Neural cell (in vitro differentiated cells): Measurements from ENCODE around the gene ZNF778. TPM values are rescaled to one million over a fixed set of nuclear protein-coding genes. Genes with fewer than 3 reads are reported as not detected.

Experiments
- H2AFZ ChIP-seq: fragments of 200-600, 300-800 bp; sonication (generic), shearing (Covaris generic); 2 replicates; pipeline ENCODE4 v1.6.0; 2014; ENCODE audit warnings: low read depth, mild to moderate bottlenecking, antibody characterized with exemption, low read length, moderate library complexity
- H3F3A ChIP-seq: fragments of 200-600 bp; shearing (Covaris generic); 2 replicates; pipeline ENCODE4 v1.6.1; 2016; ENCODE audit warnings: mild to moderate bottlenecking, moderate library complexity, mixed read lengths, antibody characterized with exemption, low read length; ENCODE audit not compliant: insufficient read depth, poor library complexity, severe bottlenecking
- H3K27ac ChIP-seq: fragments of 200-600, 300-800 bp; sonication (generic), shearing (Covaris generic); 2 replicates; pipeline ENCODE4 v1.5.1; 2014; ENCODE audit warnings: mild to moderate bottlenecking, low read length, moderate library complexity
- H3K27me3 ChIP-seq: fragments of 300-800, 200-600 bp; sonication (generic), shearing (Covaris generic); 2 replicates; pipeline ENCODE4 v1.6.0; 2014; ENCODE audit warnings: mild to moderate bottlenecking, low read depth, low read length, moderate library complexity; ENCODE audit not compliant: insufficient read depth
- H3K36me3 ChIP-seq: fragments of 300-800, 200-600 bp; sonication (generic), shearing (Covaris generic); 2 replicates; pipeline ENCODE4 v1.5.1; 2014; ENCODE audit warnings: mild to moderate bottlenecking, antibody characterized with exemption, low read length, moderate library complexity; ENCODE audit not compliant: insufficient read depth
- H3K4me2 ChIP-seq: fragments of 300-800, 200-600 bp; sonication (generic), shearing (Covaris generic); 2 replicates; pipeline ENCODE4 v1.6.0; 2014; ENCODE audit warnings: mild to moderate bottlenecking, low read length
- H3K4me3 ChIP-seq: fragments of 300-800, 200-600 bp; sonication (generic), shearing (Covaris generic); 2 replicates; pipeline ENCODE4 v1.5.1; 2014; ENCODE audit warnings: mild to moderate bottlenecking, low read length, moderate library complexity
- H3K79me2 ChIP-seq: fragments of 200-600 bp; shearing (Covaris generic); replicated peaks from 2 replicates; pipeline ENCODE4 v1.6.0; 2014; ENCODE audit warnings: mild to moderate bottlenecking, low read length, moderate library complexity; ENCODE audit not compliant: insufficient read depth
- H3K9ac ChIP-seq: fragments of 300-800, 200-600 bp; sonication (generic), shearing (Covaris generic); 2 replicates; pipeline ENCODE4 v1.6.1; 2016; ENCODE audit warnings: mild to moderate bottlenecking, low read length, mixed read lengths
- H3K9me2 ChIP-seq: fragments of 200-600 bp; shearing (Covaris generic); 2 replicates; pipeline ENCODE4 v1.6.1; 2016; ENCODE audit warnings: mild to moderate bottlenecking, low read length, mixed read lengths; ENCODE audit not compliant: insufficient read depth
- H3K9me3 ChIP-seq: fragments of 200-600, 300-800 bp; sonication (generic), shearing (Covaris generic); 2 replicates; pipeline ENCODE4 v1.6.1; 2016; ENCODE audit warnings: mild to moderate bottlenecking, mixed run types, low read length, moderate library complexity, mixed read lengths
- H4K20me1 ChIP-seq: fragments of 200-600 bp; shearing (Covaris generic); 2 replicates; pipeline ENCODE4 v1.6.1; 2016; ENCODE audit warnings: mild to moderate bottlenecking, mixed run types; ENCODE audit not compliant: insufficient read depth
- CTCF ChIP-seq: fragments of 450-650 bp; IDR thresholded peaks from 2 replicates; pipeline ENCODE4 v1.5.1; 2014; ENCODE audit warnings: antibody characterized with exemption, mild to moderate bottlenecking, moderate library complexity; ENCODE audit not compliant: poor library complexity, severe bottlenecking
- EP300 ChIP-seq: fragments of 450-650 bp; conservative IDR thresholded peaks from 2 replicates; pipeline ENCODE4 v1.6.1; 2014; ENCODE audit warnings: antibody characterized with exemption, mild to moderate bottlenecking, moderate library complexity; ENCODE audit not compliant: poor library complexity, severe bottlenecking
- EZH2 ChIP-seq: fragments of 200-600, 300-800 bp; shearing (Covaris generic), sonication (generic); IDR thresholded peaks from 2 replicates; pipeline ENCODE4 v1.6.1; 2014; ENCODE audit warnings: antibody characterized with exemption, low read length, borderline replicate concordance, mild to moderate bottlenecking; ENCODE audit not compliant: insufficient read depth, poor library complexity, severe bottlenecking
- MXI1 ChIP-seq: fragments of 450-650 bp; conservative IDR thresholded peaks from 2 replicates; pipeline ENCODE4 v1.6.1; 2014; ENCODE audit warnings: antibody characterized with exemption, mild to moderate bottlenecking; ENCODE audit not compliant: poor library complexity, severe bottlenecking
- POLR2AphosphoS5 ChIP-seq: IDR thresholded peaks from 2 replicates; pipeline ENCODE4 v1.6.1; 2012
- RAD21 ChIP-seq: fragments of 450-650 bp; conservative IDR thresholded peaks from 2 replicates; pipeline ENCODE4 v1.6.1; 2014; ENCODE audit warnings: antibody characterized with exemption, mild to moderate bottlenecking, moderate library complexity
- SMC3 ChIP-seq: fragments of 450-650 bp; conservative IDR thresholded peaks from 2 replicates; pipeline ENCODE4 v1.6.1; 2014; ENCODE audit warnings: antibody characterized with exemption, mild to moderate bottlenecking, moderate library complexity; ENCODE audit not compliant: poor library complexity
- TAF1 ChIP-seq: IDR thresholded peaks from 2 replicates; pipeline ENCODE4 v1.6.1; 2012; ENCODE audit warnings: low read depth
- polyA plus RNA-seq: library from polyadenylated mRNA; depleted of rRNA; stranded (reverse); fragments of >200 nt; gene quantifications from 2 replicates; pipeline ENCODE4 v1.2.3, GENCODE V29; 2014

ZNF778 gene
- polyA plus RNA-seq, 1 donor from 2014 or later, result 14.7 TPM

- no peak for TF ChIP-seq EP300
- no peak for TF ChIP-seq CTCF
- no peak for TF ChIP-seq SMC3
- TF ChIP-seq EZH2, result no peak
- TF ChIP-seq MXI1, result no peak
- Histone ChIP-seq H3K4me3 (no peak overlapping the region), H3K27ac (no peak overlapping the region), H3K27me3 (peaks cover 6% of the 10 kb centered on the region), H3K9me3 (no peaks in the 10 kb centered on the region), H3K9ac (no peak overlapping the region), H3K4me2 (no peak overlapping the region), H3K36me3 (no peaks in the 10 kb centered on the region), H3K9me2 (no peaks in the 10 kb centered on the region), H3K79me2 (no peaks in the 10 kb centered on the region), H2AFZ (no peak overlapping the region), H4K20me1 (no peaks in the 10 kb centered on the region), H3F3A (no peaks in the 10 kb centered on the region)
These were observed 42.0 kb upstream of the ZNF778 start for GRCh38 chr16:89175280-89176146.

- Histone ChIP-seq H4K20me1 (no peaks in the 10 kb centered on the region), H3K79me2 (no peaks in the 10 kb centered on the region), H3K27ac (no peak overlapping the region), H3K9me2 (no peaks in the 10 kb centered on the region), H3K9ac (no peak overlapping the region), H3K4me3 (no peak overlapping the region), H3F3A (no peaks in the 10 kb centered on the region), H3K27me3 (no peaks in the 10 kb centered on the region), H3K36me3 (no peaks in the 10 kb centered on the region), H3K4me2 (no peak overlapping the region), H3K9me3 (no peaks in the 10 kb centered on the region), H2AFZ (no peak overlapping the region)
- no peak for TF ChIP-seq MXI1
- TF ChIP-seq CTCF, result no peak
- no peak for TF ChIP-seq EP300
- TF ChIP-seq POLR2AphosphoS5, result no peak
- TF ChIP-seq SMC3, result no peak
These were observed 41.3 kb upstream of the ZNF778 start for GRCh38 chr16:89176147-89176690.

DNA sequence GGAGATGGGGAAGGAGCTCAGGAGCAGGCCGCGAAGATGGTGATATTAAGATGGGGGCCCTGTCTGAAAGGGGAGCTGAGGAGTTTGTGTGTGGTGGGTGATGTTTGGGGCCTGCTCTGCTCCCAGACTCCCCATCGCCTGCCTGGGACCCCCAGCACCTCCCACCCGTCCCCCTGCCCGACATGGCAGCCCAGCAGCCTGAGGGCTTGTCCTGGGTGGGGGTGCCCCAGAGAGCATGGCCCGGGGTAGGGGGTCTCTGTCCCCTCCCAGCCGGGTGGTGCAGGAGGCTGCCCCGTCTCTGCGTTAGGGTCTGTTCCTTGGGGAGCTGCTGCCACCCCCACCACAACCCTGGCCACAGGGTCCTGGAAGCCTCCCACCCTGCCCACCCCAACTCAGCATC lies 40.8 kb upstream of the ZNF778 start:
- Histone ChIP-seq H3K79me2 (no peaks in the 10 kb centered on the region), H4K20me1 (no peaks in the 10 kb centered on the region), H3K4me2 (no peak overlapping the region), H3K36me3 (no peaks in the 10 kb centered on the region), H2AFZ (no peak overlapping the region), H3K27me3 (no peaks in the 10 kb centered on the region), H3K9me2 (no peaks in the 10 kb centered on the region), H3K9ac (no peak overlapping the region), H3K9me3 (no peaks in the 10 kb centered on the region), H3K27ac (no peak overlapping the region), H3K4me3 (no peak overlapping the region), H3F3A (no peaks in the 10 kb centered on the region)
- TF ChIP-seq RAD21 (no peak), POLR2AphosphoS5 (no peak), TAF1 (no peak)
